Kidney epithelial cell (primary cell): ENCODE results near the gene BEX3. TPM values are rescaled to one million over a fixed set of nuclear protein-coding genes. Genes with fewer than 3 reads are reported as not detected.
A peak's percentile ranks its signal among the peaks of the same experiment; 100 is the strongest.
"Not testable (repeated sequence)": the region's sequence is repeated elsewhere in the genome, so short reads cannot be mapped to it uniquely, and the experiment has no call there.

ENCODE experiments used
- DNase-seq: peaks from one replicate; pipeline ENCODE4 v3.0.0-alpha.2; 2010; ENCODE audit warnings: low read depth
- H3K27me3 ChIP-seq: 2 replicates; pipeline ENCODE4 v1.6.0; 2011; ENCODE audit warnings: low read length; ENCODE audit not compliant: control insufficient read depth, insufficient read depth
- H3K36me3 ChIP-seq: 2 replicates; pipeline ENCODE4 v1.5.1; 2011; ENCODE audit warnings: low read length; ENCODE audit not compliant: control insufficient read depth, insufficient read depth
- H3K4me3 ChIP-seq: 2 replicates; pipeline ENCODE4 v1.5.1; 2011; ENCODE audit warnings: low read depth, mild to moderate bottlenecking, control low read depth, low read length
- total RNA-seq: library from RNA; depleted of rRNA; stranded (reverse); fragments of >200 nt; gene quantifications from 2 replicates; pipeline ENCODE4 v1.2.3, GENCODE V29; 2015
- TF ChIP-seq, protein P1 (sequence below): IDR thresholded peaks from 2 replicates; pipeline ENCODE4 v1.5.1; 2011; ENCODE audit warnings: mild to moderate bottlenecking, moderate library complexity, low read length, control low read depth, inconsistent platforms; ENCODE audit not compliant: insufficient read depth, poor library complexity, severe bottlenecking

BEX3 gene
- total RNA-seq, 1 donor from 2014 or later: 164 TPM

GRCh38 chrX:103372886-103373285 lies 3.5 kb upstream of the BEX3 start:
- no peak for DNase-seq
- no peak overlapping the region for H3K4me3 ChIP-seq
- TF ChIP-seq, protein P1, sequence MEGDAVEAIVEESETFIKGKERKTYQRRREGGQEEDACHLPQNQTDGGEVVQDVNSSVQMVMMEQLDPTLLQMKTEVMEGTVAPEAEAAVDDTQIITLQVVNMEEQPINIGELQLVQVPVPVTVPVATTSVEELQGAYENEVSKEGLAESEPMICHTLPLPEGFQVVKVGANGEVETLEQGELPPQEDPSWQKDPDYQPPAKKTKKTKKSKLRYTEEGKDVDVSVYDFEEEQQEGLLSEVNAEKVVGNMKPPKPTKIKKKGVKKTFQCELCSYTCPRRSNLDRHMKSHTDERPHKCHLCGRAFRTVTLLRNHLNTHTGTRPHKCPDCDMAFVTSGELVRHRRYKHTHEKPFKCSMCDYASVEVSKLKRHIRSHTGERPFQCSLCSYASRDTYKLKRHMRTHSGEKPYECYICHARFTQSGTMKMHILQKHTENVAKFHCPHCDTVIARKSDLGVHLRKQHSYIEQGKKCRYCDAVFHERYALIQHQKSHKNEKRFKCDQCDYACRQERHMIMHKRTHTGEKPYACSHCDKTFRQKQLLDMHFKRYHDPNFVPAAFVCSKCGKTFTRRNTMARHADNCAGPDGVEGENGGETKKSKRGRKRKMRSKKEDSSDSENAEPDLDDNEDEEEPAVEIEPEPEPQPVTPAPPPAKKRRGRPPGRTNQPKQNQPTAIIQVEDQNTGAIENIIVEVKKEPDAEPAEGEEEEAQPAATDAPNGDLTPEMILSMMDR: no peak
- no peaks in the 10 kb centered on the region for H3K36me3 ChIP-seq
- H3K27me3 ChIP-seq: no peaks in the 10 kb centered on the region

DNA sequence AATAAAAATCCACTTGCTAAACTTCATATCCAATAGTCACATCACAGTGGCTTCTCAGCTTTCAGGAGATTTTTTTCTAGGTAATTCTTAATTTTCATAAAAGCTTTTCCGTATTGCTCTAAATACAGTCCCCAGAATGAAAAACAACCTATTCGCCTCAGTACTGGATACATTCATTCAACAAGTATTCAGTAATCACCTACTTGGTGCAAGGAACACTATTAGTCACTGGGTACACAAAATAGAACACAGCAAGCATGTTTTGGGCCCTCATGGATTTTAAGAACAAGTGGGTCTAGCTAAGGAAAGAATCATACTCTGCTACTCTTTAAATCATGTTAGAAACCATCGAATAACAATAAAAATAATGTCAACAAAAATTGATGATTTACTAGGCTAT lies 2.8 kb upstream of the BEX3 start:
- TF ChIP-seq, protein P1: no peak
- Histone ChIP-seq H3K36me3 (no peaks in the 10 kb centered on the region), H3K4me3 (no peak overlapping the region), H3K27me3 (no peaks in the 10 kb centered on the region)
- DNase-seq: no peak

- Histone ChIP-seq H3K36me3 (no peaks in the 10 kb centered on the region), H3K27me3 (no peaks in the 10 kb centered on the region), H3K4me3 (peak overlapping the region; percentile 83)
- TF ChIP-seq, protein P1: no peak
- no peak for DNase-seq
Observed at GRCh38 chrX:103376979-103377324, 614 bp downstream of the BEX3 start.

GRCh38 chrX:103378990-103379389 lies 2.7 kb downstream of the BEX3 start:
- TF ChIP-seq, protein P1: no peak
- no peak for DNase-seq
- no peaks in the 10 kb centered on the region for H3K36me3 ChIP-seq
- H3K27me3 ChIP-seq: no peaks in the 10 kb centered on the region
- H3K4me3 ChIP-seq: no peak overlapping the region

DNA sequence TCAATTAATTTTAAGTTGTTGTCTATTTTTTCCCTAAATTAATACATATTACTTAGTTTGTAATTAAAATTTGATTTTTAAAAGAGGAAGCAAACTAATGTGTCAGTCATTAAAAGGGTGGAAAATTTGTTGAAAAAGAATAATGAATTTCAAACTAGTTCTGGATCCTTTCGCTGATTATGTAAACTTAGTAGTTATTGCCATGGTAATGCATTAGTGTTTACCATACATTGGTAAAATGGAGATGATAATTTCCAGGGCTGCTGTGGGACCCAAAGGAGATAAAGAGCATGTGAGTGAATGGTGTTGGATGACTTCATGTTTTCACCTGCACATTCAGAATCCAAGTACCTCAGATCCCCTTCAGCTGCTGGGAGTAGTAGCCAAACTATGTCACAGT lies 6.5 kb downstream of the BEX3 start:
- no peak for DNase-seq
- H3K36me3 ChIP-seq: no peaks in the 10 kb centered on the region
- TF ChIP-seq, protein P1: no peak
- H3K4me3 ChIP-seq: no peak overlapping the region
- no peaks in the 10 kb centered on the region for H3K27me3 ChIP-seq

DNA sequence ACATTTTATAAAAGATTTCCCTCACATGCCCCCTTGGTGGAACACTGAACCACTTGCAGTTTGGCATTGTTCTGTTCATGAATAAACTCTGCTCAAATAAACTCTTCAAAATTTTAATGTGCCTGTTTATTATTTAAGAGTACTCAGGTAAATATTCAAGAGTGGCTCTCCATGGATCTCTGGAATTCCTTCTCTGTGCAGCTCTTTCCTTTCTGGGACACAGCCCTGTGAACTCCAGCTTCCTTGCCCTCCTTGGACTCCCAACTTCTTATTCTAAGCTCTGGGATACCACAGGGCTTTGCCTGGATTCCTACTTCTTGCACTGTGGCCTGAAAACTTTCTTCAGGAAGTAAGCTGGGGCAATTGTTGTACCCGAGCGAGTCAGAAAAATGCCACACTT lies 8.3 kb downstream of the BEX3 start:
- Histone ChIP-seq H3K36me3 (no peaks in the 10 kb centered on the region), H3K27me3 (peaks cover 2% of the 10 kb centered on the region), H3K4me3 (no peak overlapping the region)
- no peak for DNase-seq
- TF ChIP-seq, protein P1: no peak

DNA sequence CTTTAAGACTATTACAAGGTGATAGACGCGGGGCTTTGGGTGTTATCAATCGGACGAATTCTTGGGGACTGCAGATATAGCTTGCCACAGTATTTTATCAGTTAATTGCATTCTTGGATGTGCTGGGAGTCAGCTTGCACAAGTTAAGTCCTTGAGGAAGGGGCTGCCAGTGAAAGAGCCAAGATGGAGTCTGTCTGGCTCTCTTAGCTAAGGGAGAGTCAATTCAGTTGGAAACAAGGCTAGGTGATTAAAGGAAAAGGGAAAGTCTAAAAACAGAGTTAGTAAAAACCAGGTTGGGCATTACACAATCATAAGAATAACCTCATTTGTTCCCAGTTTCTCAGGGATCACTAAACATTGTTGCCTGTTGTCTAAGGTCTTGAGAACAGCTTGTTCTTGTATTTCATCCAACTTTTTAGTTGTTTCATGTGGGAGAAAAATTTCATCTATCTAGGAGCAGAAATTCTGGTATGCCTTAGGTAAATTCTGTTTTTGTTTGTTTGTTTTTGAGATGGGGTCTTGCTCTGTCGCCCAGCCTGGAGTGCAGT lies 9.0 kb downstream of the BEX3 start:
- H3K4me3 ChIP-seq, H3K36me3 ChIP-seq, H3K27me3 ChIP-seq, DNase-seq: not testable (repeated sequence)
